Femur (tissue), 1 donor: ENCODE measurements around the gene PSMA6.
"Not testable (repeated sequence)": the region's sequence is repeated elsewhere in the genome, so short reads cannot be mapped to it uniquely, and the experiment has no call there.

ENCODE experiments used
- DNase-seq: peaks from one replicate; pipeline ENCODE4 v3.0.0-alpha.2; 2017

The PSMA6 gene

GRCh38 chr14:35285168-35286002 lies 6.8 kb upstream of the PSMA6 start:
- DNase-seq = no peak

- no peak for DNase-seq
Observed at GRCh38 chr14:35286003-35286600, 6.1 kb upstream of the PSMA6 start.

DNA sequence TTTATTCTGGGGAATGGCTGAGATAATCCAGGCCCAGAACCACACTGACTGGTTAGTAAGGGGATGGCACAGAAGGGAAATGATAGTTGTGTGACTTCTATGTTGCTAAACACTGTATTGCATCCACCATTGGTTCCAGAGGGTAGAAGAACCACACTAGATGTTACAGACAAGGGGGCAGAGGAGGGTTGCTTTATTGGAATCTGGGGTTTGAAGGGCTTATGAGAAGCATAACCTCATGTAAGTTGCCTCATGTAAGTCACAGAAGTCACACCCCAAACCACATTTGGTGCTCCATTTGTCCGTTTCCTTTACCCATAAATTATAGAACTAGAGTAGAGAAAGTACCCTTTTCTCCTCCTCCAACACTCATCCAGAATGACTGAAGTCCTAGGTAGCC lies 5.5 kb upstream of the PSMA6 start:
- DNase-seq = no peak

DNA sequence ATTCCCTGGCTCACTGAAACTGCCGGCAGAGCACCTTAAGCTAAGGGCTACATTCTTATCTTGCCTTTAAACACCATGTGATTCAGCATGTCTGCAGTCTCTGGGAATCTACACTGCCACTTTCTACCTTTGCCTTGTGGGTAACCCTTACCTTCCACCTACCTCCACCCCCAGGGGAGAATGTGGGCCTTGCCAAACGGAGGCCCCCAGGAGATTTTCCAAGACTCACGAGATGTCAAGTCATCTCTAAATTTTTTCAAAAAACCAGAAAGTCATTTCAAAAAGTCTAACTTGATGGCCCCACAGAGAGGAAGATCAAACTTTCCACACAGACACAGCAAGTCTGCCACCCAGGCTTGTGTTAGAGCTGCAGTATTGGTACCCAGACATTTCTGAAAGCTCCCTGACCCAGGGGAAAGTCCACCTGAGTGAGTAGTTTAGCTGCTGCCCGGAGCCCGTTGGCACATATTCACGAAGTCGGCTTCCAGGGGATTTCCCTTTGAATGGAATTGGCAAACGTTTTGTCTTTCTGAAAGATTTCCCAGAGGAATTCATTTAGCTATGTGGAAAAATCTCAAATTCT lies 4.7 kb upstream of the PSMA6 start:
- DNase-seq = no peak

GRCh38 chr14:35289623-35290022 lies 2.6 kb upstream of the PSMA6 start:
- no peak for DNase-seq

- DNase-seq = no peak
Observed at GRCh38 chr14:35292770-35293561, 784 bp downstream of the PSMA6 start.

DNA sequence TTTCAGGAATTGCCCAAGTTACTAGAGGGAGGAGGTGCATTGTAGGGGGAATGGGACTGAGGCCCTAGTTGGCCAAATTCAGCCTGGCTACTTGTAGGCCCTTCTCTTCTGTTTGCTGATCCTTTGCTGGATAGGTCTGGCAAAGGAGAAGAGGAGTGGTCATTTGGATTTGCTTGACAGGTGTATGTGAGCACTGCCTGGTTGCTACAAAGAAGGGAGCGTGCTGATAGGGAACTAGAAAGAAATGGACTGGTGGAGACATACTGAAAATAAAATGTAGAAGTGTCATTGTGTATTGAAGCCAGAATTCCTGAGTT lies 3.6 kb downstream of the PSMA6 start:
- DNase-seq = no peak

DNA sequence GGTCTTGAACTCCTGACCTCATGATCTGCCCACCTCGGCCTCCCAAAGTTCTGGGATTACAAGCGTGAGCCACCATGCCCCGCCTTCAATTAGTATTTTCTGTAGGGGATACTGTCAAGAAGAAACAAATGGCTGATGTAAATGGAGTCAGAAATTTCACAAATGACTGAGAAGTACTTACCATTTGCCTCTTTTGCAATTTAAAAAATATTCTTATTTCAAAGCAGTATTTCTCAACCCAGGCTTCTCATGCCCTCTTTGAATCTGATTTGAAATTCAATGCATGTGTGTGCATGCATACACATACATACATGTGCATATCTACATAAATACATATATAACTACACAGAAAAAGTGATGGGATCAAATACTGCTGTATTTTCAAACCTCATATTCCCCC lies 4.4 kb downstream of the PSMA6 start:
- no peak for DNase-seq

GRCh38 chr14:35297706-35298105 lies 5.5 kb downstream of the PSMA6 start:
- DNase-seq = no peak

GRCh38 chr14:35298351-35298750 lies 6.2 kb downstream of the PSMA6 start:
- no peak for DNase-seq

GRCh38 chr14:35299708-35300107 lies 7.5 kb downstream of the PSMA6 start:
- no peak for DNase-seq

DNA sequence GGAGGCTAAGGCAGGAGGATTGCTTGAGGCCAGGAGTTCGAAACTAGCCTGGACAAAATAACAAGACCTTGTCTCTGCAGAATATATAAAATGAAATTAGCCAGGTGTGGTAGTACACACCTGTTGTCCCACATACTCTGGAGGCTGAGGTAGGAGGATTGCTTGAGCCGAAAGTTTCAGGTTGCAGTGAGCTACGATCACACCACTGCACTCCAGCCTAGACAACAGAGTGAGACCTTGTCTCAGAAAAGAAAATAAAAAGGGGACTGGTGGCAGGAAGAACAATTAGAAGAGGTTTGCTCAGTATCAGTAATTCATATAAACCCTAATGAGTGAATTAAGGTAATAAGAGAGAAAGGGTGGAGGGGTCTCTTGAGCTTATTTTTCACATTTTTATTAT lies 8.0 kb downstream of the PSMA6 start:
- no peak for DNase-seq

- DNase-seq = not testable (repeated sequence)
Observed at GRCh38 chr14:35301334-35301733, 9.2 kb downstream of the PSMA6 start.

- DNase-seq = no peak
Observed at GRCh38 chr14:35301735-35302528, 9.8 kb downstream of the PSMA6 start.

DNA sequence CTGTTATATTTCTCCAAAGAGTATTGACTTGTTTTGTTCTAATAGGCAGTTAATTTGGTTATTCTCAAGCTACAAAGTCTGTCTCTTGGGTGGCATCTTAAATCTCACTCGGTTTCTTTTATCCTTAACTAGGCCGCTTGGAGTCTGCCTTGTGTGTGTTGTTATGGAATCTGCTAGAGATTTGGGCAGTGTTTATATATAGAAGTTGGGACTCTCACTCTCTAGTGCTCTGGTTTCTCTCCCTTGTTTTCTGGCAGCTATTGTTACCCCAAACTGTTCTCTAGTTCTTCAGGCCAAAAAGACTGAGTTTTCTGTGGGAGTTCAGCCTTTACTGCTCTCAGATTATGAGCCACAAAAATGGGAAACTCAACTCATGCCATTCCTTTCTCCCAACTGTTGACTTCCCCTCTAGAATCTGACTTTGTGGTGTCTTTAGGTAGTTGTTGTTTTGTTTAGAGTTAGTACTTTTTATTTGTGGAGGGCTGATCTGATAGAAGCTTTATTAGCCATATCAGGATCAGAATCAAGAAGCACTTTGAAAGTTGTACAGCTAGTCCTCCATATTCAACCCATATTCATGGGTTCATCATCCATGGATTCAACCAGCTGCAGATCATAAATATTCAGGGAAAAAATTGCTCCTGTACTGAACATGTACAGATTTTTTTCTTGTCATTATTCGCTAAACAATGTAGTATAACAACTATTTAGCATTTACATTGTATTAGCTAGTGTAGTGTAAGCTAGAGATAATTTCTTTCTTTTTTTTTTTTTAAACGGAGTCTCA lies 11.2 kb downstream of the PSMA6 start:
- no peak for DNase-seq

DNA sequence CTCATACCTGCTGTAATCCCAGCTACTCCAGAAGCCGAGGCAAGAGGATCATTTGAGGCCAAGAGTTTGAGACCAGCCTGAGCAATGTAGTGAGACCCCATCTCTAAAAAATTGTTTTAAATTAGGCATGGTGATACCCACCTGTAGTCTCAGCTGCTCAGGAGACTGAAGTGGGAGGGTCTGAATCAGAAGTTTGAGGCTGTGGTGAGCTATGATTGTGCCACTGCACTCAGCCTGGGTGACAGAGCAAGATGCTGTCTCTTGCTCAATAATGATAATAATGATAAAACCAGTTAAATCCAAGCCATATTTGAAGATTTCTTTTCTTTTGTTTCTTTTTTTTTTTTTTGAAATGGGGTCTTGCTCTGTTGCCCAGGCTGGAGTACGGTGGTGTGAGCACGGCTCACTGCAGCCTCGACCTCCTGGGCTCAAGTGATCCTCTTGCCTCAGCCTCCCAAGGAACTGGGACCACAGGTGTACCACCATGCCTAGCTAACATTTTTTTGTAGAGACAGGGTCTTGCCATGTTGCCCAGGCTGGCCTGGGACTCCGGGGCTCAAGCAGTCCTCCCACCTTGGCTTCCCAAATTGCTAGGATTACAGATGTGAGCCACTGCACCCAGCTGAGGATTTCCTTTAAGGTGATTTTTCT lies 12.8 kb downstream of the PSMA6 start:
- DNase-seq = no peak

GRCh38 chr14:35305633-35306032 lies 13.5 kb downstream of the PSMA6 start:
- DNase-seq = no peak

GRCh38 chr14:35306114-35306513 lies 13.9 kb downstream of the PSMA6 start:
- no peak for DNase-seq

GRCh38 chr14:35317820-35318219 lies 25.6 kb downstream of the PSMA6 start:
- DNase-seq = no peak

- no peak for DNase-seq
Observed at GRCh38 chr14:35319509-35319908, 27.3 kb downstream of the PSMA6 start.

DNA sequence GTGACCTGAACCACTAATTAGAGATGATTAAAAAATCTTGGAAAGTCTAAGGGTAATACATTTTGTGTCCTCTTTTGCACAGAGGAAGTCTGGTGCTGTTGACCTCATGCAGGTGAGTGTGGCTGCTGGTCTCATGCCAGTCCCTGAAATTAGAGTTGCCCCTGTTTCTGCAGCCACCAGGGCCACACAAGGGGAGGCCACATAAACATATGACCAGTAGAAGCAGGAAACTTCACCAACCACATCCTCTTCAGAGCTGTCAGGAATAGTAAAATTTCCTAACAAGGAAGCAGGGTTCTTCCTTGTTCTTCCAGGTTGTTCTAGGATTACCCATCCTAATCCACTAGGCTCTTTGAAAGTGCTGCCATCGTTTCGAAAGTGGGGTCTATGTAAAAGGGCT lies 28.3 kb downstream of the PSMA6 start:
- no peak for DNase-seq
